Measurements from ENCODE around the gene ABAT. TPM values are rescaled to one million over a fixed set of nuclear protein-coding genes. Genes with fewer than 3 reads are reported as not detected.

Gene ABAT
- total RNA-seq, 6 experiments from 2014 or later: 0.51 to 1.3 (median 0.59) TPM

GRCh38 chr16:8720080-8720966, 45.9 kb downstream of the ABAT start:
- TF ChIP-seq, protein P1, sequence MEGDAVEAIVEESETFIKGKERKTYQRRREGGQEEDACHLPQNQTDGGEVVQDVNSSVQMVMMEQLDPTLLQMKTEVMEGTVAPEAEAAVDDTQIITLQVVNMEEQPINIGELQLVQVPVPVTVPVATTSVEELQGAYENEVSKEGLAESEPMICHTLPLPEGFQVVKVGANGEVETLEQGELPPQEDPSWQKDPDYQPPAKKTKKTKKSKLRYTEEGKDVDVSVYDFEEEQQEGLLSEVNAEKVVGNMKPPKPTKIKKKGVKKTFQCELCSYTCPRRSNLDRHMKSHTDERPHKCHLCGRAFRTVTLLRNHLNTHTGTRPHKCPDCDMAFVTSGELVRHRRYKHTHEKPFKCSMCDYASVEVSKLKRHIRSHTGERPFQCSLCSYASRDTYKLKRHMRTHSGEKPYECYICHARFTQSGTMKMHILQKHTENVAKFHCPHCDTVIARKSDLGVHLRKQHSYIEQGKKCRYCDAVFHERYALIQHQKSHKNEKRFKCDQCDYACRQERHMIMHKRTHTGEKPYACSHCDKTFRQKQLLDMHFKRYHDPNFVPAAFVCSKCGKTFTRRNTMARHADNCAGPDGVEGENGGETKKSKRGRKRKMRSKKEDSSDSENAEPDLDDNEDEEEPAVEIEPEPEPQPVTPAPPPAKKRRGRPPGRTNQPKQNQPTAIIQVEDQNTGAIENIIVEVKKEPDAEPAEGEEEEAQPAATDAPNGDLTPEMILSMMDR (IDR thresholded peaks at IDR 0.05): no peak
- Mint-ChIP-seq H3K9me3 (peaks cover 9% of the 10 kb centered on the region; the same call in 1 of the 2 replicates), H3K27ac (no peak overlapping the region), H3K4me3 (no peak overlapping the region), H3K4me1 (ENCODE audit: low read depth) (no peaks in the 10 kb centered on the region), H3K27me3 (ENCODE audit: insufficient read depth) (peaks cover 9% of the 10 kb centered on the region), H3K36me3 (ENCODE audit: low read depth) (no peaks in the 10 kb centered on the region)
- DNase-seq: no peak

- H3K4me1 Mint-ChIP-seq (ENCODE audit: low read depth): no peaks in the 10 kb centered on the region
- H3K27me3 Mint-ChIP-seq (ENCODE audit: insufficient read depth): peaks cover 8% of the 10 kb centered on the region
- no peaks in the 10 kb centered on the region for H3K36me3 Mint-ChIP-seq (ENCODE audit: low read depth)
- H3K4me3 Mint-ChIP-seq: no peak overlapping the region
- DNase-seq: no peak
- H3K27ac Mint-ChIP-seq: no peak overlapping the region
- H3K9me3 Mint-ChIP-seq: peaks cover 9% of the 10 kb centered on the region; the same call in 1 of the 2 replicates
- TF ChIP-seq, protein P1 (IDR thresholded peaks at IDR 0.05): no peak
These were observed 46.5 kb downstream of the ABAT start for GRCh38 chr16:8720967-8721308.

DNA sequence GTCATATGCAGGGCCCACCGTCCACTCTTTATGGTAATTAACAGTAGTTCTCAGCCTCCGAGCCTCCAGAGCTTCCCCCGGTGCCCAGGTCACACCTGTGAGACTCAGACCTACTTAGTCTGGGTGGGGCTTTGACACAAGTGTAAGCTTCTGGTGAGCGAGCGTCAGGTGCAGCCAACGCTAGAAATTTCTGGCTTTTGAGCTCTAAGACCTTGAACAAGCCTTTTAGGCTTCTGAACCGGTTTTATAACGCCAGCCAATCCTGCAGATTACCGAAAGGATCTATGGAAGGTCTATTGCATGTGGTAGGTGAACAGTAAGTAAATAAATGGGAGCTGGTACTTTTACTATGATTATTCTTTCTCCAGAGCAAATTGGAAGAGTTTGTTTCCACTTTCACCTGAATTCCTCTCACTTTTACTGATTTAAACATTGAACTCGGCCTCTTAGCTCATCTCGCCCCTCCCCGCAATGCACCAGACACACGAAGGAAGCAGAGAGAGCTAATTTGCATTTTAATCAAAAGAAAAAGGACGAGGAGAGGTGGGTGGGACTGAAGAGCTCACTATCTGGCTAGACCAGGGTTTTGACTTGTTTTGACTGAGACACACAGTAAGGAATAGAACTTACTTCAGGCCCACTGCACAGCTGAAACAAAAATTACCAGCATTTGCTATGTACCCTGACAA, 47.1 kb downstream of the ABAT start:
- no peak for DNase-seq
- Mint-ChIP-seq H3K4me3 (no peak overlapping the region), H3K27ac (no peak overlapping the region), H3K9me3 (peaks cover 9% of the 10 kb centered on the region; the same call in 1 of the 2 replicates), H3K4me1 (ENCODE audit: low read depth) (no peaks in the 10 kb centered on the region), H3K36me3 (ENCODE audit: low read depth) (no peaks in the 10 kb centered on the region), H3K27me3 (ENCODE audit: insufficient read depth) (peaks cover 8% of the 10 kb centered on the region)
- TF ChIP-seq, protein P1 (IDR thresholded peaks at IDR 0.05): no peak

- no peak for DNase-seq
- peaks cover 9% of the 10 kb centered on the region; the same call in 1 of the 2 replicates for H3K9me3 Mint-ChIP-seq
- H3K4me3 Mint-ChIP-seq: no peak overlapping the region
- TF ChIP-seq, protein P1 (IDR thresholded peaks at IDR 0.05): no peak
- peaks cover 9% of the 10 kb centered on the region for H3K27me3 Mint-ChIP-seq (ENCODE audit: insufficient read depth)
- no peaks in the 10 kb centered on the region for H3K4me1 Mint-ChIP-seq (ENCODE audit: low read depth)
- H3K36me3 Mint-ChIP-seq (ENCODE audit: low read depth): no peaks in the 10 kb centered on the region
- H3K27ac Mint-ChIP-seq: no peak overlapping the region
These were observed 47.6 kb downstream of the ABAT start for GRCh38 chr16:8722025-8722348.

- TF ChIP-seq, protein P1 (IDR thresholded peaks at IDR 0.05): no peak
- Mint-ChIP-seq H3K9me3 (no peaks in the 10 kb centered on the region), H3K4me3 (no peak overlapping the region), H3K27me3 (ENCODE audit: insufficient read depth) (peaks cover 28% of the 10 kb centered on the region), H3K36me3 (ENCODE audit: low read depth) (no peaks in the 10 kb centered on the region), H3K4me1 (ENCODE audit: low read depth) (no peaks in the 10 kb centered on the region), H3K27ac (no peak overlapping the region)
- no peak for DNase-seq
These were observed 51.2 kb downstream of the ABAT start for GRCh38 chr16:8725513-8726178.
